GM18526 (cell line): ENCODE results near the gene RRAD.

Experiments
- POLR2A ChIP-seq: IDR thresholded peaks from 3 replicates; pipeline ENCODE4 v1.6.1; 2011; ENCODE audit not compliant: insufficient read length; ENCODE audit errors: extremely low read depth

Gene RRAD

DNA sequence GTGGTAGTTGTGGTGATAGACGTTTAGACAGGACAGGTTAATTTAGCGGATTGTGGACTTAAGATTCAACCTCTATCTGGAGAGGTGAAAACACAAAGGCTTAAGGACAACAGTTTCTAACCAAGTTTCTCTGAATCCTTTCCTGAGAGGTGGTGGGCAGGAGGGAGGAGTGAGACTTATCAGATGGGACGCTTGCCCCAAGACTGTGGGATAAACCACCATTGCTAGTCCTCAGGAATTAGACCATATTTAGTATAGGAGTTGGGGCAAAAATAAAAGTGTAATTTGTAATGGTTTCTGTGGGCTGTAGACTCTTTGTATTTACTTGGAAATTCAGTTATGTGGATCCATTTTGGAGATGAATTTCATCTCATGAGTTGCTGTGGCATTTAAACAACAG, 38.4 kb downstream of the RRAD start:
- TF ChIP-seq POLR2A, result no peak

- no peak for TF ChIP-seq POLR2A
These were observed 39.0 kb downstream of the RRAD start for GRCh38 chr16:66886321-66886720.

DNA sequence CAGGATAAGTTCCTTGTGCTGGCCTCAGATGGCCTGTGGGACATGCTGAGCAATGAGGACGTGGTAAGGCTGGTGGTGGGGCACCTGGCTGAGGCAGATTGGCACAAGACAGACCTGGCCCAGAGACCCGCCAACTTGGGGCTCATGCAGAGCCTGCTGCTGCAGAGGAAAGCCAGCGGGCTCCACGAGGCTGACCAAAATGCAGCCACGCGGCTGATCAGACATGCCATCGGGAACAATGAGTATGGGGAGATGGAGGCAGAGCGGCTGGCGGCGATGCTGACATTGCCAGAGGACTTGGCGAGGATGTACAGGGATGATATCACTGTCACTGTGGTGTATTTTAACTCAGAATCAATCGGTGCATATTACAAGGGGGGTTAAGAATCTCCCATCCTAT, 39.8 kb downstream of the RRAD start:
- TF ChIP-seq POLR2A, result no peak

GRCh38 chr16:66882702-66883101, 42.6 kb downstream of the RRAD start:
- TF ChIP-seq POLR2A, result no peak

GRCh38 chr16:66881964-66882508, 43.3 kb downstream of the RRAD start:
- TF ChIP-seq POLR2A, result no peak

- TF ChIP-seq POLR2A, result no peak
These were observed 43.8 kb downstream of the RRAD start for GRCh38 chr16:66881560-66881959.

- TF ChIP-seq POLR2A, result no peak
These were observed 44.3 kb downstream of the RRAD start for GRCh38 chr16:66881014-66881417.

GRCh38 chr16:66880288-66881013, 44.9 kb downstream of the RRAD start, which contains the start of gene PDP2:
TSS of gene PDP2 (plus strand) at chr16:66880515. CDS start at chr16:66884285, 3,770 bp downstream.
- TF ChIP-seq POLR2A, result peak; percentile 62

DNA sequence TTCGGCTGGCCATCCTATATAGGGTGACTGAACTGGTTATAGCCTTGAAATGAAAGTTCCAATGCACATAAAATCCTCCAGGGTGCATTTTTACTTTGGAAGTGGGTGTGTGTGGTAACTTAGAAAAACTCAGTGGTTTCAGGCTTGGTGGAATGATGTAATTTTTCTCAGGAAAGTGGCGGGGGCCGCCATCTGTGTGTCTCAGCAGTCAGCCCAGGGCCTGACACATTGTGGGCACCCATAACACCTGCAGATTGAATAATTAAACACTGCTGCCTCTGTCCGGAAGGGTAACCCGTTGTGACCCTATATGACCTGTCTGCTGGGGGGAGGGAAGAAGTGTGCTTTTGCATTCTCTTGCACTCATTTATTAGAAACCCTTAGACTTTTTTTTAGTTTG, 47.3 kb downstream of the RRAD start:
- TF ChIP-seq POLR2A, result no peak

- no peak for TF ChIP-seq POLR2A
These were observed 51.1 kb downstream of the RRAD start for GRCh38 chr16:66874079-66874775.

GRCh38 chr16:66873685-66874055, 51.7 kb downstream of the RRAD start:
- no peak for TF ChIP-seq POLR2A

- no peak for TF ChIP-seq POLR2A
These were observed 52.2 kb downstream of the RRAD start for GRCh38 chr16:66872943-66873684.

GRCh38 chr16:66872559-66872942, 52.8 kb downstream of the RRAD start:
- no peak for TF ChIP-seq POLR2A

GRCh38 chr16:66871840-66872239, 53.5 kb downstream of the RRAD start:
- TF ChIP-seq POLR2A, result no peak
